Muscle of leg (tissue), 11 donors: ENCODE measurements around the gene DYRK1A. TPM values are rescaled to one million over a fixed set of nuclear protein-coding genes. Genes with fewer than 3 reads are reported as not detected.
"Not testable (repeated sequence)": the region's sequence is repeated elsewhere in the genome, so short reads cannot be mapped to it uniquely, and the experiment has no call there.

Experiments used
- DNase-seq: peaks from one replicate; pipeline ENCODE4 v3.0.0; 2013
- H3K27ac ChIP-seq: one replicate; pipeline ENCODE4 v1.5.1; 2013; ENCODE audit warnings: mild to moderate bottlenecking, low read length, control low read depth
- H3K27me3 ChIP-seq: one replicate; pipeline ENCODE4 v1.6.1; 2013; ENCODE audit warnings: low read length; ENCODE audit not compliant: control insufficient read depth, insufficient read depth
- H3K36me3 ChIP-seq: one replicate; pipeline ENCODE4 v1.6.1; 2013; ENCODE audit warnings: low read length; ENCODE audit not compliant: control insufficient read depth, insufficient read depth
- H3K4me1 ChIP-seq: one replicate; pipeline ENCODE4 v1.6.1; 2013; ENCODE audit warnings: low read length; ENCODE audit not compliant: control insufficient read depth, insufficient read depth
- H3K4me3 ChIP-seq: one replicate; pipeline ENCODE4 v1.5.1; 2013; ENCODE audit warnings: low read length, control low read depth
- H3K9me3 ChIP-seq: replicated peaks from 2 replicates; pipeline ENCODE4 v1.6.1; 2013; ENCODE audit warnings: low read depth, low read length; ENCODE audit not compliant: control insufficient read depth
- WGBS: methylation state at CpG from one replicate; pipeline ENCODE4 v1.1.5; 2013; ENCODE audit warnings: missing lambda C conversion rate; ENCODE audit not compliant: insufficient coverage; 5-methylcytosine and 5-hydroxymethylcytosine counted together
- polyA plus RNA-seq, 8 donors: library from polyadenylated mRNA; unstranded; fragments of 120-200 nt; gene quantifications; one replicate each; pipeline versions ENCODE4 v1.2.1 to v1.2.3, GENCODE V29; 2013; ENCODE audit warnings: inconsistent platforms in 1 of 8, low replicate concordance in 1 of 8; ENCODE audit not compliant: insufficient read length in 8 of 8, insufficient read depth in 1 of 8
- total RNA-seq: library from RNA; stranded (reverse); fragments of 120-200 nt; gene quantifications from one replicate; pipeline ENCODE4 v1.2.4, GENCODE V29; 2013

The DYRK1A gene
- total and polyA plus RNA-seq, 9 donors, result 40.5 to 64.7 (median 51.2) TPM

- not testable (repeated sequence) for H3K27ac ChIP-seq, DNase-seq, H3K9me3 ChIP-seq, H3K27me3 ChIP-seq, H3K36me3 ChIP-seq, H3K4me3 ChIP-seq, H3K4me1 ChIP-seq
- WGBS, result no CpG with 5 or more reads among the region's 2 CpGs
Measured at GRCh38 chr21:37541128-37541527, 174.6 kb downstream of the DYRK1A start.

GRCh38 chr21:37542512-37542911 is 175.9 kb downstream of the DYRK1A start:
- Histone ChIP-seq H3K36me3 (no peaks in the 10 kb centered on the region), H3K27me3 (peaks cover 6% of the 10 kb centered on the region), H3K4me1 (peaks cover 15% of the 10 kb centered on the region), H3K27ac (no peak overlapping the region), H3K9me3 (peaks cover 2% of the 10 kb centered on the region), H3K4me3 (no peak overlapping the region)
- no peak for DNase-seq
- WGBS, result no CpG with 5 or more reads among the region's 1 CpG

GRCh38 chr21:37546299-37546908 is 179.8 kb downstream of the DYRK1A start:
- Histone ChIP-seq H3K27ac (peak overlapping the region; percentile 37), H3K4me1 (peaks cover 43% of the 10 kb centered on the region), H3K27me3 (peaks cover 6% of the 10 kb centered on the region), H3K9me3 (no peaks in the 10 kb centered on the region), H3K36me3 (no peaks in the 10 kb centered on the region), H3K4me3 (no peak overlapping the region)
- WGBS, result 48% methylated on average over 17 of the region's 22 CpGs
- no peak for DNase-seq

- 10% methylated on average over 9 of the region's 23 CpGs for WGBS
- Histone ChIP-seq H3K4me3 (no peak overlapping the region), H3K9me3 (no peaks in the 10 kb centered on the region), H3K27ac (peak overlapping the region; percentile 37), H3K36me3 (no peaks in the 10 kb centered on the region), H3K4me1 (peaks cover 50% of the 10 kb centered on the region), H3K27me3 (peaks cover 6% of the 10 kb centered on the region)
- no peak for DNase-seq
Measured at GRCh38 chr21:37546949-37547614, 180.5 kb downstream of the DYRK1A start.

- Histone ChIP-seq H3K27ac (peak overlapping the region; percentile 47), H3K36me3 (no peaks in the 10 kb centered on the region), H3K4me1 (peaks cover 56% of the 10 kb centered on the region), H3K9me3 (no peaks in the 10 kb centered on the region), H3K4me3 (no peak overlapping the region), H3K27me3 (peaks cover 8% of the 10 kb centered on the region)
- WGBS, result 54% methylated on average over 2 of the region's 2 CpGs
- no peak for DNase-seq
Measured at GRCh38 chr21:37547615-37548200, 181.1 kb downstream of the DYRK1A start.

GRCh38 chr21:37548521-37548981 is 182.0 kb downstream of the DYRK1A start:
- Histone ChIP-seq H3K36me3 (no peaks in the 10 kb centered on the region), H3K9me3 (no peaks in the 10 kb centered on the region), H3K27me3 (peaks cover 8% of the 10 kb centered on the region), H3K4me3 (no peak overlapping the region), H3K4me1 (peaks cover 65% of the 10 kb centered on the region), H3K27ac (peak overlapping the region; percentile 59)
- no peak for DNase-seq
- WGBS, result 67% methylated on average over 1 of the region's 2 CpGs

- not testable (repeated sequence) for H3K4me3 ChIP-seq, H3K27me3 ChIP-seq, H3K9me3 ChIP-seq, H3K27ac ChIP-seq, DNase-seq, H3K36me3 ChIP-seq
- WGBS, result 93% methylated on average over 3 of the region's 4 CpGs
- H3K4me1 ChIP-seq, result peaks cover 71% of the 10 kb centered on the region
Measured at GRCh38 chr21:37549730-37550129, 183.2 kb downstream of the DYRK1A start.

GRCh38 chr21:37550157-37550556 is 183.6 kb downstream of the DYRK1A start:
- peaks cover 8% of the 10 kb centered on the region for H3K27me3 ChIP-seq
- no peak overlapping the region for H3K4me3 ChIP-seq
- H3K9me3 ChIP-seq, result no peaks in the 10 kb centered on the region
- 45% methylated on average over 3 of the region's 9 CpGs for WGBS
- DNase-seq, result peak; percentile 54
- no peak overlapping the region for H3K27ac ChIP-seq
- no peaks in the 10 kb centered on the region for H3K36me3 ChIP-seq
- peaks cover 75% of the 10 kb centered on the region for H3K4me1 ChIP-seq

GRCh38 chr21:37550618-37551330 is 184.2 kb downstream of the DYRK1A start:
- Histone ChIP-seq H3K27ac (peak overlapping the region; percentile 89), H3K4me1 (peaks cover 80% of the 10 kb centered on the region), H3K9me3 (no peaks in the 10 kb centered on the region), H3K4me3 (no peak overlapping the region), H3K36me3 (no peaks in the 10 kb centered on the region), H3K27me3 (peaks cover 6% of the 10 kb centered on the region)
- WGBS, result 29% methylated on average over 8 of the region's 12 CpGs
- no peak for DNase-seq
